HG02973 (cell line): ENCODE results near the gene TPX2.

Source experiments
- ATAC-seq: cut with Tn5 transposase; IDR thresholded peaks from one replicate; pipeline ENCODE4 v1.9.1; 2021; ENCODE audit warnings: moderate library complexity; ENCODE audit not compliant: unreplicated experiment

The TPX2 gene

DNA sequence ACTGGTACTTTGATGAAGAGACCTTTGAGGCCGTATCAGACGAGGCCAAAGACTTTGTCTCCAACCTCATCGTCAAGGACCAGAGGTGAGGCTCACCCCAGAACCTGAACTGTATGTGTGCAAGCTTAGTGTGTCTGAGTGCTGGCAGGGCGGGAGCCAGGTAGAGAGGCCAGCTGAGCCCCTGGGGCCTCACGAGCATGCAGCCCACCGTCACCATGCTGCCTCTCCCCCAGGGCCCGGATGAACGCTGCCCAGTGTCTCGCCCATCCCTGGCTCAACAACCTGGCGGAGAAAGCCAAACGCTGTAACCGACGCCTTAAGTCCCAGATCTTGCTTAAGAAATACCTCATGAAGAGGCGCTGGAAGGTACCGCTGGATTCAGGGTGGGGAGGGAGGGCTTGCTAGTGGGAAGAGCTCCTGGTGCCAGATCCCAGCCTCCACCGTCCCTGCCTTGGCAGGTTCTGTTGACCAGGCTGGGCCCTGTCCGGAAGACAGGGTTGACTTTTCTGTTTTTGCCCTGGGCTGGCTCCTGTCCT is 92.7 kb downstream of the TPX2 start:
- no peak for ATAC-seq

DNA sequence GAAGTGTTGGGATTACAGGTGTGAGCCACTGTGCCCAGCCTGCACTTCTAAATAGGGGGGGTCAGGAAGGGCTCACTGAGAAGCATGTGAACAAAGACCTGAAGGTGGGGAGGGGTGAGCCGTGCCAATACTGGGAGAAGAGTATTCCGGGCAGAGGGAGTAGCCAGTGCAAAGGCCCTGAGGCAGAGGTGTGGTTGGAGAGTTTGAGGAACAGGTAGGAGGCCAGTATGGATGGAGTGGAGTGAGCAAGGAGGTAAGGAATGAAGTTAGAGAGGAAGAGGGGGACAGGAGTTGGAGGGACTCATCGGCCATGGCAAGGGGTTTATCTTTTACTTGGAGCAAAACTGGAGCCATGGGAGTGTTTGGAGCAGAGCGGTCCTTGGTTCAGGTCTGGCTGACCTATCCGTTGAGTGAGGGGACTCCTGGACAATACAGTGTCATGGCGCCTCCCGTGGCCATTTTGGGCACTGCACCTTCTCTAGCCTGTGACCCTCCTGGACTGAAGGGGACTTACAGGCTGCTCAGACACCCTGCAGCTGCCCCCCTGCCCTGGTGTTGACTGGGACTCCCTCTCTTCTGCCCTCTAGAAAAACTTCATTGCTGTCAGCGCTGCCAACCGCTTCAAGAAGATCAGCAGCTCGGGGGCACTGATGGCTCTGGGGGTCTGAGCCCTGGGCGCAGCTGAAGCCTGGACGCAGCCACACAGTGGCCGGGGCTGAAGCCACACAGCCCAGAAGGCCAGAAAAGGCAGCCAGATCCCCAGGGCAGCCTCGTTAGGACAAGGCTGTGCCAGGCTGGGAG is 94.2 kb downstream of the TPX2 start:
- no peak for ATAC-seq

- no peak for ATAC-seq
Observed at GRCh38 chr20:31833931-31834521, 94.9 kb downstream of the TPX2 start.

GRCh38 chr20:31835554-31835953 is 96.5 kb downstream of the TPX2 start:
- no peak for ATAC-seq

- peak; percentile 57 for ATAC-seq
Observed at GRCh38 chr20:31835977-31836852, 97.1 kb downstream of the TPX2 start.

DNA sequence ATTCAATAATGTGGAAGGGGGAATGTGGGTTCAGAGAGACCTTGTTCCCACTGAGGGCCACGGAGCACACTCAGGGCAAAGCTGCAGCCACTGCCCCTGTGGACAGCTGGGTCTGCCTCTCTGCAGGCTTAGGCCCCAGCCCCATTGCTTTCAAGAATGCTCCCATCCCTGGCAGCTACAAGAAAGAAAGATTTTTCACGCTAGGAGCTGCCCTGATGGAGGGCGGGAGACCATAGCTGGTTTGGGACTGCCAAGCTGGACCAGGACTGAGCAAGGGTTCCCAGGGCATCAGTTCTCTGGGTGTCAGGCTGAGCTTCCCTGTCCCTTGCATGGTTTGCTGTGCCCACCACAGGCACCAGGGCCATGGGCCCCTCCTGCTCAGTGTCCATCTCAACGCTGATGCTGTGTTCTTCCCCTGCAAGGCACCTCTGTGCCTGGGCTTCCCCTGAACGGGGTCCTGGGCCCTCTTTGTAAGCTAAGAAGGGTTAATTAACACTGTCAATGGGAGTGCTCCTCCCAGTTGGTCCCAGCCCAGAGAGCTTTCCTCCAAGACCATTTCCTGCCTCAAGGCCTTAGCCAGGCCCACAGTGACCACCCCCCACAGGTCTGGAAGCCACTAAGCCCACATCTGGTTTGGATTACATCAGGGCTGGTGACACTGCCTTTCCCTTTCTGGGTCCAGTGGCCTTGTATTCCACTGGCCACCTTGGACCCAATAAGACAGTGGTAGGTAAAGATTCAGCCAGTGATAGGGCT is 97.9 kb downstream of the TPX2 start:
- ATAC-seq = no peak

DNA sequence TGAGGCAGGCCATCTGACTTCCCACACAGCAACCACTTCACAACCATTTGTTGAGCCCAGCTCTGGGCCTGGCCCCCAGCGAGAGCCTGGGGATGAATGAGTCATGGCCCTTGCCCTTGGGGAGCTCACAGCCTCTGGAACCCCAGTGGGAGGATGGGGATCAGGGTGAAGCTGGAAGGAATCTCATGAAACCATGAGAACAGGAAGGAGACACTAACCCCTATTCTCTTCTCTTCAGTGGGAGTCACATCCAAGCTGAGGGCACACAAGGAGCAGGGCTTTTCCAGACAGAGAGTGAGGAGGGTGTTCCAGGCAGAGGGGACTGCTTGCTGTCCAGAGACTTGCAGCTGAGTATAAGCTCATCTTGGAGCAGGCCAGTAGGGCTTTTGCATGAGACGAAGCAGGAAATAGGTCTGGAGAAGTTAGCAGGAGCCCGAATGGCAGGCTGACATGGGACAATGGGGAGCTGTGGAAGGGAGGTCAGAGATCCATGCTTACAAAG is 98.9 kb downstream of the TPX2 start:
- ATAC-seq = no peak

DNA sequence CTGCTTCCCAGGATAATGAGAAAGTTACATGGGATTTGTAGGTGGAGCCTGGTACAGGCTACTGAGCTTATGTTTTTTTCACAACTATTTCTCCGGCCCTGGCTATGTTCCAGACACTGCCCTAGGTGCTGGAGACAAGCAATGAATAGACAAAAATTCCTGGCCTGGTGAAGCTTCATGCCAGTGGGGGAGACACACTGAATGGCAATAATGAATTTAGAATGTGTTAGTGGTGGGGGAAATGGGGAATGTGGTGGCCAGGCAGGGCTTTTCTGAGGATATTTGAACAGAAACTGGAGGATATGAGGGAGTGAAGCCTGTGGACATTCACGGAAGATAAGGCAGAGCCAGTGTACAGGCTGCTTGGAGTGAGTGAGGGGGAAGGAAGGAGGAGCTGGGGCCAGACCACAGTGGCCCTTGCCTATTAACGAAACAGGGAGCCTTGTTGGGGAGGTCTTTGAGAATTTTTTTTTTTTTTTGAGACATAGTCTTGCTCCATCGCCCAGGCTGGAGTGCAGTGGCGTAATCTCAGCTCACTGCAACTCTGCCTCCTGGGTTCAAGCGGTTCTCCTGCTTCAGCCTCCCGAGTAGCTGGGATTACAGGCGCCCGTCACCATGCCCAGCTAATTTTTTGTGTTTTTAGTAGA is 99.7 kb downstream of the TPX2 start:
- ATAC-seq = no peak

DNA sequence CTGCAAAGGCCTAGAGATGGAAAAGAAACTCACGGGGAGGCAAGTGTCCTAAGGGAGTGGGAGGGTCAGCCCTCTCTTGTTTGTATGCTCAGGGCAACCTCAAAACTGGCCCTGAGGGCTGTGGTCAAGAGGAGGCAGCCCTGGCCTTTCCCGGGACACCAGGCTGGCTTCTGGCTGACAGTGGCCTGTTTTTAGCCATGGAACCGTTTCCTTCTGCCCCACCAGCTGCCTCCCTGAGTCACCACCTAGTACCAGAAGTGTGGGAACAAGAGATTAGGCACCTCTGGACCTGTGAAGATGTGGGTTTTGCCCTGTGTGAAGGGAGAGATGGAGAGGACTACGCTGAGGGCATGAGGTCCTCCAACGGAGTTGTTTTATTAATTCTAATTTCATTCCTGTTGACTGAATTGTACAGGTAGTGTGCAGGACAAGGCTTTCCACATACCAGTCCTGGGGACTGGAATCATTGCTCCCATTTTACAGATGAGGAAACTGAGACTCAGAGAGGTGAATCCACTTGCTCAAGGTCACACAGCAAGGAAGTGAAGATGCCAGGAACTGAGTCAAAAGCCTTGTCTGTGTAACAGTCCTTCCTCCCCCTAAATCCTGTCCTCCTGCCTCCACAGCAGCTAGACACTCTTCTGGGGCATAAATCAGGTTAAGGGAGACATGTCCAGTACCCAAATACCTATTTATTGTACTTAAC is 100.8 kb downstream of the TPX2 start:
- no peak for ATAC-seq

DNA sequence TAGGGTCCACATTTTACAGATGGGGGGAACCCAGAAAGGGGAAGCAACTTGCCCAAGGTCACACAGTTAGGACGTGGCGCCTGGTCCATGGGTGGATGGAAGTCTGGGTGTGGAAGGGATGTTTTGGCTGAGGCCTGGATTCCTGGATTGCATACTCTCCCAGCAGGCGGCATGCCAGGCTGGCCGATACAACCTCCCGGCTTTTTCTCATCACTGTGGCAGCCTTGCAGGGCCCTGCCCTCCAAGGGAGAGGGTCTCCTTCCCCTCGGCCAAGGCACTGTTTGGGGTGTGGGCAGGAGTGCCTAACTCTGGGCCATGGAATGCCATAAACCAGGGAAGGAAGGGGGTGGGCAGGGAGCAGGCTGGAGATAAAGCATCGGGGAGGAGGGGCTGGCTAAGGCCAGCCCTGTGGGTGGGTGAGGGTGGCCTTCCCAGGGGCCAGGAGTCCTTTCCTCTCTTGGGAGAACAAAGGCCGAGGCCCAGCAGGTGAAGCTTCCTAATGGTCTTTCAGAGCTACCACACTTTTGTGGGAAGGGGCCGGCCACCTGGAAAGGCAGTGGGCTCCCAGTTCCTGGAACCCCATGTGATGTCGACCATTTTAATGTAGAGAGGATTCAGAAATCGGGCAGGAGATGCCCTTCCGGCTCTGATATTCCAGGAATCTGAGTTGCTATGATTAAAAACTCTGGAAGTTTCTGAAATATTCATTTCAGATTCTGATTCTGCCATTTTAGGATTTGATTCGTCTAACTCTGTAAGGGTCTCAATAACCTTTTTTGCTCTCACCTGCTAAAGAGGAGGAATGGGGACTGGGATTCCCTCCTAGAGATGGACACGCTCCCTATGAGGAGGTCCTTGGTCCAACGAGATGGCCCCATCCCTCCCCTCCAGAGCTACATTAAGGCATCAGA is 102.1 kb downstream of the TPX2 start:
- ATAC-seq = no peak

- ATAC-seq = no peak
Observed at GRCh38 chr20:31841928-31842327, 102.8 kb downstream of the TPX2 start.

- ATAC-seq = no peak
Observed at GRCh38 chr20:31842471-31843157, 103.5 kb downstream of the TPX2 start.

GRCh38 chr20:31843288-31843687 is 104.2 kb downstream of the TPX2 start:
- no peak for ATAC-seq

DNA sequence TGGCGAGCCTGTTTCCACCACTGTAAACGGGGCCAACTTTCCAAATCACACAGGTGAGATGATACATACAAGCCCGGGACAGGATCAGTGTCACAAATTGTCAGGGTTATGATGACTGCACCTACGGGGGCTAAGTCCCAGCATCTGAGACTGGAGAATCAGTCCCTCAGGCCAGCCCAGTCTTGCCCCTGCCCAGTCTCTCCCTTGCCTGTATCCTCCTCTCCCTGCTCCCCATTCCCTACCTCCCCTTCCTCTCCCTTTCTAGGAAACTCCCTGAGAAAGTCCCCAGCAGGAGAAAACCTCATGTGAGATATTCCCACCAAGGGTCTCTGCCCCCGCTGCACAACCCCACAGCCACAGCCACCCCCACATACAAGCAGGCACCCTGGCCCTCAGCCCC is 104.8 kb downstream of the TPX2 start:
- ATAC-seq = no peak

DNA sequence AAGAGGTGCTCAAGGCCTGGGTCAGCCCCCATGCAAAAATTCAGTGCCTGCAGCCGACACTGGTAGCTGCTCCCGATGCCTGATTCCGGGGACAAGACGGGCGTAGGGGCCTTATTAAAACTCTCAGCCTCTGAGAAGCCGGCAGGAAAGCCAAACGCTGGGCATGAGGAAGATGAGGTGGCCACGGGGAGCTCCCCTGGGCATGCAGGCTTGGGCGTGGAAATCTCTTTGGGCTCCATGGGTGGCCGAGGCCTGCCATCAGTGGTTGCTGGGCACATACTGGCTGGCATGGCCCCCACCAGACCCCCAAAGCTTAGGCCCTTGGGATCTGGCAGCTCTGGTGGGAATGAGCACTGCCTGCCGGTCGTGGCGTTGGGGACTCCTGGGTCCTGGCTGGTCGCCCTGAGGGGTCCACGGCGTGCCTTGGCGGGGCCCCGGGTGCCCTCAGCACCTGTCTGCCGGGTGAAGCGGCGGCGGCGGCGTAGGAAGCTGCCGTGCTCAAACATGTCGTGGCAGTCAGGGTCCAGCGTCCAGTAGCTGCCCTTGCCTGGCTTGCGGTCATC is 105.7 kb downstream of the TPX2 start:
- no peak for ATAC-seq

DNA sequence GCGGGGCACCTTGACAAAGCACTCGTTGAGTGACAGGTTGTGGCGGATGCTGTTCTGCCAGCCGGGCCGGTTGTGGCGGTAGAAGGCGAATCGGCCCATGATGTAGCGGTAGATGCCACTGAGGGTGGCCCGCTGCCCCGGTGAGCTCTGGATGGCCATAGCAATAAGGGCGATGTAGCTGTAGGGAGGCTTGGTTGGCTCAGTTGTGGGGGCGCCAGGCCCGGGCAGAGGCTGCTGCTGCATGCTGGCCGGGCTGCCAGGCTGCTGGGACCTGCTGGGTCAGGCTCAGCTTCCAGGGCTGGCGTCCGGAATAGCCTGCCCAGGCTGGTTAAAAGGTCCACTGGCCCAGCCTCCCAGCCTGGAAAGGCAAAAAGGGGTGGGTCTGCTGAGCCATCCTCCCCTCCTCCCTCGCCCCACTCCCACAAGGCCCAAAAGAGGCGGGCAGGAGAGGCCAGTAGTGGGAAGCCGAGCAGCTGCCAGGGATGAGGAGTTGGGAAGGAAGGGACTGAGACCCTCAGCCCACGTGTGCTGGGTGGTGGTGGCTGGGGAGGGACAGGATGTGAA is 106.3 kb downstream of the TPX2 start, which contains the start of gene FOXS1:
Gene FOXS1, minus strand, starts transcription at position 305 of the 564 bp plus-strand sequence. Its CDS starts 62 bp downstream, at position 243.
- no peak for ATAC-seq

DNA sequence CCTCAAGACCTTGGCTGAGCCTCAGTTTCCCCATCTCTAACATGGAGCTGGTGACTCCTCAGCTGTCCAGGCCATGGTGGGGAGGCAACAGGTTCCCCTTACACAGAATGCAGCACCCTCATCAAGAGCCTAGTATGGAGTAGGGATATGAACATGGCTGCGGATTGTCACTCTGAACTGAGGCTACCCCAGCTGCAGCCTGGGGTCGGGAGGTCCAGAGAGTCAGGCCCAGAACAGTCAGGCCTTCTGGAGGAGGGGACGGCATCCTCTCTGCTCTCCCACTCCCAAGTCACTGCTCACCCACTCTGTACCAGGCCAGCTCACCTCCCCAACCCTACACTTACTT is 107.7 kb downstream of the TPX2 start:
- ATAC-seq = no peak
